SH-SY5Y (cell line): Measurements from ENCODE around the gene PBOV1.

Experiments
- GATA2 ChIP-seq: IDR thresholded peaks from 2 replicates; pipeline ENCODE4 v1.6.1; 2011; ENCODE audit warnings: mild to moderate bottlenecking, low read depth, low read length
- GATA3 ChIP-seq: IDR thresholded peaks from 2 replicates; pipeline ENCODE4 v1.6.1; 2011; ENCODE audit warnings: low read depth, mild to moderate bottlenecking, low read length, moderate library complexity

GRCh38 chr6:138205437-138206094 is 12.7 kb downstream of the PBOV1 start:
- TF ChIP-seq GATA3 (no peak), GATA2 (no peak)
